GM23248 (cell line): Measurements from ENCODE around the gene SDC3.

ENCODE experiments used
- EZH2 ChIP-seq: fragments of 200-600 bp; sonication (generic); IDR thresholded peaks from 2 replicates; pipeline ENCODE4 v1.6.1; 2018; ENCODE audit warnings: antibody characterized with exemption, mild to moderate bottlenecking; ENCODE audit not compliant: insufficient read depth, poor library complexity, severe bottlenecking
- EZH2phosphoT487 ChIP-seq: fragments of 200-600 bp; sonication (generic); IDR thresholded peaks from 2 replicates; pipeline ENCODE4 v1.6.1; 2018; ENCODE audit warnings: antibody characterized with exemption, moderate library complexity, mild to moderate bottlenecking, low read depth; ENCODE audit not compliant: insufficient read depth

- TF ChIP-seq EZH2 (no peak), EZH2phosphoT487 (no peak)
Measured at GRCh38 chr1:30947212-30947611, 38.7 kb upstream of the SDC3 start.
